WTC11 (cell line): ENCODE data around the gene ITGA2.

ENCODE experiments used
- AFF4 ChIP-seq: sonication (generic); formaldehyde crosslinking; IDR thresholded peaks from 2 replicates; pipeline ENCODE4 v1.8.1; 2023; ENCODE audit warnings: mild to moderate bottlenecking, missing genetic modification reagents, borderline replicate concordance
- CTCF ChIP-seq: fragments of 200-600 bp; IDR thresholded peaks from 2 replicates; pipeline ENCODE4 v1.8.0; 2022; ENCODE audit warnings: antibody characterized with exemption
- ELF4 ChIP-seq: sonication (generic); formaldehyde crosslinking; IDR thresholded peaks from 2 replicates; pipeline ENCODE4 v1.8.1; 2022; ENCODE audit warnings: low read depth, mild to moderate bottlenecking, moderate library complexity, missing genetic modification reagents
- FOXK1 ChIP-seq: sonication (generic); formaldehyde crosslinking; IDR thresholded peaks from 2 replicates; pipeline ENCODE4 v1.8.0; 2022; ENCODE audit warnings: mild to moderate bottlenecking, moderate library complexity, missing genetic modification reagents
- MLX ChIP-seq: sonication (generic); formaldehyde crosslinking; IDR thresholded peaks from 2 replicates; pipeline ENCODE4 v1.8.1; 2023; ENCODE audit warnings: mild to moderate bottlenecking, missing genetic modification reagents, moderate library complexity
- NR2C2 ChIP-seq: sonication (generic); formaldehyde crosslinking; IDR thresholded peaks from 2 replicates; pipeline ENCODE4 v1.8.0; 2022; ENCODE audit warnings: mild to moderate bottlenecking, missing genetic modification reagents
- RELA ChIP-seq: sonication (generic); formaldehyde crosslinking; IDR thresholded peaks from 2 replicates; pipeline ENCODE4 v1.8.1; 2022; ENCODE audit warnings: missing genetic modification reagents, mild to moderate bottlenecking, borderline replicate concordance
- ZNF121 ChIP-seq: sonication (generic); formaldehyde crosslinking; IDR thresholded peaks from 2 replicates; pipeline ENCODE4 v1.8.0; 2023; ENCODE audit warnings: missing genetic modification reagents
- ZNF263 ChIP-seq: sonication (generic); formaldehyde crosslinking; IDR thresholded peaks from 2 replicates; pipeline ENCODE4 v1.8.1; 2022; ENCODE audit warnings: low read depth, mild to moderate bottlenecking, moderate library complexity, missing genetic modification reagents
- ZNF425 ChIP-seq: fragments of 250-450 bp; sonication (Bioruptor Pico); conservative IDR thresholded peaks from 2 replicates; pipeline ENCODE4 v1.9.0; 2021; ENCODE audit warnings: mild to moderate bottlenecking
- ZNF512 ChIP-seq: sonication (generic); formaldehyde crosslinking; IDR thresholded peaks from 2 replicates; pipeline ENCODE4 v1.8.1; 2022; ENCODE audit warnings: missing genetic modification reagents, borderline replicate concordance
- TF ChIP-seq, protein P1 (sequence below): sonication (generic); formaldehyde crosslinking; IDR thresholded peaks from 2 replicates; pipeline ENCODE4 v1.8.0; 2022; ENCODE audit warnings: mild to moderate bottlenecking, missing genetic modification reagents
- TF ChIP-seq, protein P2 (sequence below): sonication (generic); formaldehyde crosslinking; IDR thresholded peaks from 2 replicates; pipeline ENCODE4 v1.8.1; 2022; ENCODE audit warnings: mild to moderate bottlenecking, moderate library complexity, missing genetic modification reagents

GRCh38 chr5:53076014-53076583 lies 86.9 kb downstream of the ITGA2 start:
- TF ChIP-seq CTCF, result no peak
- no peak for TF ChIP-seq ZNF425 (CRISPR knock-in tag)
- TF ChIP-seq NR2C2 (CRISPR knock-in tag), result no peak
- TF ChIP-seq ZNF263, result no peak
- TF ChIP-seq AFF4 (CRISPR knock-in tag), result no peak
- no peak for TF ChIP-seq ZNF121
- no peak for TF ChIP-seq FOXK1 (CRISPR knock-in tag)
- TF ChIP-seq MLX (CRISPR knock-in tag), result no peak
- TF ChIP-seq, protein P1, sequence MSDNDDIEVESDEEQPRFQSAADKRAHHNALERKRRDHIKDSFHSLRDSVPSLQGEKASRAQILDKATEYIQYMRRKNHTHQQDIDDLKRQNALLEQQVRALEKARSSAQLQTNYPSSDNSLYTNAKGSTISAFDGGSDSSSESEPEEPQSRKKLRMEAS (CRISPR knock-in tag), result no peak
- no peak for TF ChIP-seq ELF4 (CRISPR knock-in tag)
- TF ChIP-seq, protein P2, sequence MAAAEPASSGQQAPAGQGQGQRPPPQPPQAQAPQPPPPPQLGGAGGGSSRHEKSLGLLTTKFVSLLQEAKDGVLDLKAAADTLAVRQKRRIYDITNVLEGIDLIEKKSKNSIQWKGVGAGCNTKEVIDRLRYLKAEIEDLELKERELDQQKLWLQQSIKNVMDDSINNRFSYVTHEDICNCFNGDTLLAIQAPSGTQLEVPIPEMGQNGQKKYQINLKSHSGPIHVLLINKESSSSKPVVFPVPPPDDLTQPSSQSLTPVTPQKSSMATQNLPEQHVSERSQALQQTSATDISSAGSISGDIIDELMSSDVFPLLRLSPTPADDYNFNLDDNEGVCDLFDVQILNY, result no peak
- TF ChIP-seq RELA (CRISPR knock-in tag), result no peak
- no peak for TF ChIP-seq ZNF512 (CRISPR knock-in tag)
